ENCODE measurements around the gene PLEKHA5.
"Not testable (repeated sequence)": the region's sequence is repeated elsewhere in the genome, so short reads cannot be mapped to it uniquely, and the experiment has no call there.

The PLEKHA5 gene

DNA sequence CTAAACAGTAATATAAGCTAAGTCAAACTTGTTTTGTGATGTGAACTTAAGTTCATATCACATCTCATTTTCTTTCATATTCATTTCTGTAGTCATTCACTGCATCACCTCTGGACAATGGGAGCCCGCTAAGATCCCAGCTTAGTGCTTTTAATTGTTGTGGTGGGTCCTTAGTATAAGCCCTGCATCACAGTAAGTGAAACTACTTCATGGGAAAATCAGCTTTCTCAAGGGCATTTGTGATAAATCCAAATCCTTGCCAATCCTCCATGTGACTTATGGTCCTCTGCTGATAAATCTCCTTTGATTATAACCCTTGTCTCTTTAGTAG is 98.3 kb downstream of the PLEKHA5 start:
- no peak overlapping the region for H2AFZ ChIP-seq (ENCODE audit: low read depth, low read length)
- no peaks in the 10 kb centered on the region for H4K20me1 ChIP-seq (ENCODE audit: insufficient read depth, low read length)
- 0 out of 2 replicates have a peak, but pooled peaks cover 6% of the 10 kb centered on the region for H3K9me3 ChIP-seq (ENCODE audit: insufficient read depth, low read length)
- TF ChIP-seq EZH2phosphoT487 (IDR thresholded peaks at IDR 0.05; ENCODE audit: low read depth): no peak
- TF ChIP-seq, protein P1, sequence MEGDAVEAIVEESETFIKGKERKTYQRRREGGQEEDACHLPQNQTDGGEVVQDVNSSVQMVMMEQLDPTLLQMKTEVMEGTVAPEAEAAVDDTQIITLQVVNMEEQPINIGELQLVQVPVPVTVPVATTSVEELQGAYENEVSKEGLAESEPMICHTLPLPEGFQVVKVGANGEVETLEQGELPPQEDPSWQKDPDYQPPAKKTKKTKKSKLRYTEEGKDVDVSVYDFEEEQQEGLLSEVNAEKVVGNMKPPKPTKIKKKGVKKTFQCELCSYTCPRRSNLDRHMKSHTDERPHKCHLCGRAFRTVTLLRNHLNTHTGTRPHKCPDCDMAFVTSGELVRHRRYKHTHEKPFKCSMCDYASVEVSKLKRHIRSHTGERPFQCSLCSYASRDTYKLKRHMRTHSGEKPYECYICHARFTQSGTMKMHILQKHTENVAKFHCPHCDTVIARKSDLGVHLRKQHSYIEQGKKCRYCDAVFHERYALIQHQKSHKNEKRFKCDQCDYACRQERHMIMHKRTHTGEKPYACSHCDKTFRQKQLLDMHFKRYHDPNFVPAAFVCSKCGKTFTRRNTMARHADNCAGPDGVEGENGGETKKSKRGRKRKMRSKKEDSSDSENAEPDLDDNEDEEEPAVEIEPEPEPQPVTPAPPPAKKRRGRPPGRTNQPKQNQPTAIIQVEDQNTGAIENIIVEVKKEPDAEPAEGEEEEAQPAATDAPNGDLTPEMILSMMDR (IDR thresholded peaks at IDR 0.05; ENCODE audit: low read depth, low read length): no peak
- H3K4me2 ChIP-seq (ENCODE audit: low read length): no peak overlapping the region
- H3K79me2 ChIP-seq (ENCODE audit: low read length): no peaks in the 10 kb centered on the region
- no peak overlapping the region for H3K4me3 ChIP-seq (ENCODE audit: low read length)
- peaks cover 5% of the 10 kb centered on the region; the same call in 1 of the 2 replicates for H3K4me1 ChIP-seq (ENCODE audit: low read length)
- H3K36me3 ChIP-seq (replicated peaks; ENCODE audit: low read depth, low read length): no peaks in the 10 kb centered on the region
- H3K9ac ChIP-seq (ENCODE audit: low read length): no peak overlapping the region
- no peaks in the 10 kb centered on the region for H3K27me3 ChIP-seq (ENCODE audit: low read depth, low read length)
- H3K27ac ChIP-seq (ENCODE audit: low read length): no peak overlapping the region

DNA sequence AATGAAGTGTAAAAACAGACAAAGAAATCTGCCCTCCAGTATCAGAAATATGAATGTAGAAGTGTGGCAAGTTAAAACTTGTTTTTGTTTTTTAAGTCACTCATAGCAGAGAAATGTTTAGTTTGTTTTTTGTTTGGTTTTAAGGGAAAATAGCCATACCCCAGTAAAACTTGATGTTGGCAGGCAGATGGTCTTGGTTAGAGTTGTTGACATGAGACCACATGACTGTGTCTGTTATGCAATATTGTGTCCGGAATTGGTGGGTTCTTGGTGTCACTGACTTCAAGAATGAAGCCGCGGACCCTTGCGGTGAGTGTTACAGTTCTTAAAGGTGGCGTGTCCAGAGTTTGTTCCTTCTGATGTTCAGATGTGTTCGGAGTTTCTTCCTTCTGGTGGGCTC is 99.5 kb downstream of the PLEKHA5 start:
- H3K27me3 ChIP-seq (ENCODE audit: low read depth, low read length); H3K9ac ChIP-seq (ENCODE audit: low read length); H3K4me2 ChIP-seq (ENCODE audit: low read length); H3K36me3 ChIP-seq (replicated peaks; ENCODE audit: low read depth, low read length); H3K9me3 ChIP-seq (ENCODE audit: insufficient read depth, low read length); H3K79me2 ChIP-seq (ENCODE audit: low read length); H3K27ac ChIP-seq (ENCODE audit: low read length); H3K4me3 ChIP-seq (ENCODE audit: low read length); H4K20me1 ChIP-seq (ENCODE audit: insufficient read depth, low read length); H2AFZ ChIP-seq (ENCODE audit: low read depth, low read length); H3K4me1 ChIP-seq (ENCODE audit: low read length): not testable (repeated sequence)

DNA sequence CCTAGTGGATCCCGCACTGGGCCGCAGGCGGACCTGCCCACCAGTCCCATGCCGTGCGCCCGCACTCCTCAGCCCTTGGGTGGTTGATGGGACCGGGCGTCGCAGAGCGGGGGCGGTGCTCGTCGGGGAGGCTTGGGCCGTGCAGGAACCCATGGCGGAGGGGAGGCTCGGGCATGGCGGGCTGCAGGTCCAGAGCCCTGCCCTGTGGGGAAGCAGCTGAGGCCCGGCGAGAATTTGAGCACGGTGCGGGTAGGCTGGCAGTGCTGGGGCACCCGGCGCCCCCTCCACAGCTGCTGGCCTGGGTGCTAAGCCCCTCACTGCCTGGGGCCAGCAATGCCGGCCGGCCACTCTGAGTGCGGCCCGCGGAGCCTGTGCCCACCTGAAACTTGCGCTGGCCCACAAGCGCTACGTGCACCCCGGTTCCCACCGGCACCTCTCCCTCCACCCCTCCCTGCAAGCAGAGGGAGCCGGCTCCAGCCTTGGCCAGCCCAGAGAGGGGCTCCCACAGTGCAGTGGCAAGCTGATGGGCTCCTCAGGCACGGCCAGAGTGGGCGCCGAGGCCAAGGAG is 100.8 kb downstream of the PLEKHA5 start:
- no peak overlapping the region for H2AFZ ChIP-seq (ENCODE audit: low read depth, low read length)
- H4K20me1 ChIP-seq (ENCODE audit: insufficient read depth, low read length): no peaks in the 10 kb centered on the region
- H3K27me3 ChIP-seq (ENCODE audit: low read depth, low read length): no peaks in the 10 kb centered on the region
- 0 out of 2 replicates have a peak, but pooled peaks cover 3% of the 10 kb centered on the region for H3K4me1 ChIP-seq (ENCODE audit: low read length)
- no peak overlapping the region for H3K27ac ChIP-seq (ENCODE audit: low read length)
- H3K4me3 ChIP-seq (ENCODE audit: low read length): no peak overlapping the region
- no peak overlapping the region for H3K9ac ChIP-seq (ENCODE audit: low read length)
- TF ChIP-seq, protein P1 (IDR thresholded peaks at IDR 0.05; ENCODE audit: low read depth, low read length): no peak
- TF ChIP-seq EZH2phosphoT487 (IDR thresholded peaks at IDR 0.05; ENCODE audit: low read depth): no peak
- H3K79me2 ChIP-seq (ENCODE audit: low read length): no peaks in the 10 kb centered on the region
- 0 out of 2 replicates have a peak, but pooled peaks cover 6% of the 10 kb centered on the region for H3K9me3 ChIP-seq (ENCODE audit: insufficient read depth, low read length)
- no peaks in the 10 kb centered on the region for H3K36me3 ChIP-seq (replicated peaks; ENCODE audit: low read depth, low read length)
- H3K4me2 ChIP-seq (ENCODE audit: low read length): no peak overlapping the region

GRCh38 chr12:19230896-19231295 is 101.4 kb downstream of the PLEKHA5 start:
- Histone ChIP-seq H3K79me2 (ENCODE audit: low read length) (no peaks in the 10 kb centered on the region), H3K9me3 (ENCODE audit: insufficient read depth, low read length) (0 out of 2 replicates have a peak, but pooled peaks cover 6% of the 10 kb centered on the region), H3K4me2 (ENCODE audit: low read length) (no peak overlapping the region), H3K36me3 (replicated peaks; ENCODE audit: low read depth, low read length) (no peaks in the 10 kb centered on the region), H3K27me3 (ENCODE audit: low read depth, low read length) (no peaks in the 10 kb centered on the region), H3K4me1 (ENCODE audit: low read length) (0 out of 2 replicates have a peak, but pooled peaks cover 3% of the 10 kb centered on the region), H3K4me3 (ENCODE audit: low read length) (no peak overlapping the region), H4K20me1 (ENCODE audit: insufficient read depth, low read length) (no peaks in the 10 kb centered on the region), H3K27ac (ENCODE audit: low read length) (no peak overlapping the region), H2AFZ (ENCODE audit: low read depth, low read length) (no peak overlapping the region), H3K9ac (ENCODE audit: low read length) (no peak overlapping the region)
- no peak for TF ChIP-seq EZH2phosphoT487 (IDR thresholded peaks at IDR 0.05; ENCODE audit: low read depth)
- TF ChIP-seq, protein P1 (IDR thresholded peaks at IDR 0.05; ENCODE audit: low read depth, low read length): no peak

Data from OCI-LY3 (cell line).